Sigmoid colon (tissue), 7 donors: Measurements from ENCODE around the gene CASKIN2. TPM values are rescaled to one million over a fixed set of nuclear protein-coding genes. Genes with fewer than 3 reads are reported as not detected.

ENCODE experiments used
- DNase-seq: peaks from one replicate; pipeline ENCODE4 v3.0.0-alpha.2; 2019
- H3K27ac ChIP-seq, 4 donors: fragments of 200-600 bp; sonication (generic); one replicate each; pipeline ENCODE4 v1.5.1; 2016 to 2019; ENCODE audit warnings: mild to moderate bottlenecking in 1 of 4
- H3K27me3 ChIP-seq, 3 donors: fragments of 200-600 bp; sonication (generic); one replicate each; pipeline ENCODE4 v1.5.1; 2019; ENCODE audit warnings: mild to moderate bottlenecking in 1 of 3
- H3K36me3 ChIP-seq, 4 donors: fragments of 200-600 bp; sonication (generic); one replicate each; pipeline ENCODE4 v1.5.1; 2016 to 2019
- H3K4me1 ChIP-seq, 4 donors: fragments of 200-600 bp; sonication (generic); one replicate each; pipeline ENCODE4 v1.5.1; 2017 to 2019
- H3K4me3 ChIP-seq, 4 donors: fragments of 200-600 bp; sonication (generic); one replicate each; pipeline ENCODE4 v1.5.1; 2017 to 2019; ENCODE audit warnings: mild to moderate bottlenecking in 2 of 4, moderate library complexity in 1 of 4
- H3K9me3 ChIP-seq, 4 donors: fragments of 200-600 bp in 3 of 4; sonication (generic) in 3 of 4; one replicate each; pipeline versions ENCODE4 v1.5.1 to v1.6.1; 2013 to 2019
- EP300 ChIP-seq, 4 donors: sonication (generic); formaldehyde crosslinking; IDR thresholded peaks; one replicate each; pipeline ENCODE4 v1.6.1; 2017; ENCODE audit warnings: antibody characterized with exemption in 4 of 4
- POLR2A ChIP-seq, 2 donors: fragments of 450-650 bp; IDR thresholded peaks; one replicate each; pipeline ENCODE4 v1.6.1; 2016; ENCODE audit warnings: antibody characterized with exemption in 2 of 2, mild to moderate bottlenecking in 2 of 2, moderate library complexity in 2 of 2
- POLR2AphosphoS5 ChIP-seq, 4 donors: sonication (generic); formaldehyde crosslinking; IDR thresholded peaks; one replicate each; pipeline ENCODE4 v1.6.1; 2017; ENCODE audit warnings: antibody characterized with exemption in 4 of 4
- WGBS, 2 donors: extraction: QIAGEN DNeasy Blood & Tissue Kit; methylation state at CpG; one replicate each; pipeline ENCODE4 v1.1.7; 2013; 5-methylcytosine and 5-hydroxymethylcytosine counted together
- intact Hi-C: fragments of 100-400 bp; cut with DNase I; formaldehyde crosslinking; loops from one replicate; pipeline ENCODE4 v1.15.1; 2023
- polyA plus RNA-seq, 3 donors: library from polyadenylated mRNA; stranded (reverse); fragments of 200-250 nt; gene quantifications; one replicate each; pipeline ENCODE4 v1.2.3, GENCODE V29; 2013
- total RNA-seq, 4 donors: library from RNA; depleted of rRNA; stranded (reverse); fragments of >200 nt; gene quantifications; one replicate each; pipeline ENCODE4 v1.1.0, GENCODE V29; 2016
- TF ChIP-seq, protein P1 (sequence below), 4 experiments: fragments of 450-650 bp in 3 of 4; fragments of 200-600 bp in 1 of 4; IDR thresholded peaks; one replicate each; pipeline ENCODE4 v1.5.1; 2016 to 2019; ENCODE audit warnings: antibody characterized with exemption in 4 of 4, mild to moderate bottlenecking in 3 of 4, moderate library complexity in 2 of 4
- donor health status: healthy with polysubstance abuse.
- donor health status: Bipolar disorder and iron deficiency.
- donor health status: healthy.

Gene CASKIN2
- total RNA-seq (10 to 100 TPM in 3 of 4 donors, 1 to 10 TPM in 1; 10.0 to 14.7 (median 10.2) TPM), polyA plus RNA-seq (10 to 100 TPM in 1 of 3 donors, 1 to 10 TPM in 2; 4.8 to 12.9 (median 7.4) TPM)

DNA sequence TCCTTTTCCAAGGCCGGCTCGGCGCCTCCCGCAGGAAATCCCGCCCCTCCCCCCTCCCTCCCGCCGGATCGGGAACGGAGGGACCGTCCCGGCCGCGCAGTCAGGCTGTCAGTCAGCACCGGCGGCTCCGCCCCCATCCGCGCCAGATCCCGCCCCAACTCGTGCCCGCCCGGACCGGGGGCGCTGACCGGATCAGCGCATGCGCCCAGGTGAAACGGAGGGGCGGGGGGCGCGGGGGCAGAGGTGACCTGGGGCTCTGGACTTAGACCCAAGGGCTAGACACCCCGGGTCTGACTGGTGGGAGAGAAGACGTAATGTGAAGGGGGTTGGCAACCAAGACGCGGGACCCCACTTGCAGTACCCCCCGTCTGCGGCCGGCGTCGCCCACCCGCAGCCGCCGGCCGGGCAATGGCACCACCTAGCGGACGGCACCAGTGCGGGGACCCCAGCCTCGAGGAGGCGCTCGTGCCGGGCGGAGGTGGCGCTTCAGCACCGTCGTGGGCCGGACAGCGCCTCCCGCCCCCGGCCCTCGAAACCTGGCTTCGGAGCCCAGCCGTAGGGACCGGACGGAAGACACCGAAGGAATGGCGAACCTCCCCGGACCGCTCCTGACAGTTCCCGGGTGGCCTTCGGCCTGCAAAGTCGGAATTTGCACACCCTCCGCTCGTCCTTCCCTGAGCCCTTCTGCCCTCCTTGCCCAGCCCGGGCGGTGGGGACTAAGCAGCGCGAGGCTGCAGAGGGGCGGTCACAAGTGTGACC is at the start of gene CASKIN2:
TSS of gene CASKIN2 (minus strand) at position 42 of the 759 bp plus-strand sequence. CDS start 1,733 bp downstream, outside the sequence.
- Histone ChIP-seq H3K4me1 (peaks cover 5 to 64% (median 51%) of the 10 kb centered on the region in 4 donors), H3K27me3 (no peaks in the 10 kb centered on the region), H3K4me3 (peak within 1 kb of the TSS; percentile 73 to 96 (median 89)), H3K36me3 (peaks cover 0 to 12% (median 0%) of the 10 kb centered on the region in 4 donors), H3K9me3 (no peaks in the 10 kb centered on the region), H3K27ac (peak within 1 kb of the TSS; percentile 85 to 91 (median 90))
- intact Hi-C loops: loop anchor here (1.0 to 5.0 kb wide), 7 partner anchors 59 to 243 kb away; partner anchors contain the start of genes MIF4GD, SLC25A19 and TMEM94
- TF ChIP-seq, protein P1, sequence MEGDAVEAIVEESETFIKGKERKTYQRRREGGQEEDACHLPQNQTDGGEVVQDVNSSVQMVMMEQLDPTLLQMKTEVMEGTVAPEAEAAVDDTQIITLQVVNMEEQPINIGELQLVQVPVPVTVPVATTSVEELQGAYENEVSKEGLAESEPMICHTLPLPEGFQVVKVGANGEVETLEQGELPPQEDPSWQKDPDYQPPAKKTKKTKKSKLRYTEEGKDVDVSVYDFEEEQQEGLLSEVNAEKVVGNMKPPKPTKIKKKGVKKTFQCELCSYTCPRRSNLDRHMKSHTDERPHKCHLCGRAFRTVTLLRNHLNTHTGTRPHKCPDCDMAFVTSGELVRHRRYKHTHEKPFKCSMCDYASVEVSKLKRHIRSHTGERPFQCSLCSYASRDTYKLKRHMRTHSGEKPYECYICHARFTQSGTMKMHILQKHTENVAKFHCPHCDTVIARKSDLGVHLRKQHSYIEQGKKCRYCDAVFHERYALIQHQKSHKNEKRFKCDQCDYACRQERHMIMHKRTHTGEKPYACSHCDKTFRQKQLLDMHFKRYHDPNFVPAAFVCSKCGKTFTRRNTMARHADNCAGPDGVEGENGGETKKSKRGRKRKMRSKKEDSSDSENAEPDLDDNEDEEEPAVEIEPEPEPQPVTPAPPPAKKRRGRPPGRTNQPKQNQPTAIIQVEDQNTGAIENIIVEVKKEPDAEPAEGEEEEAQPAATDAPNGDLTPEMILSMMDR (IDR thresholded peaks at IDR 0.05): peak; percentile 96 to 99 (median 98)
- no peak for TF ChIP-seq EP300 (IDR thresholded peaks at IDR 0.05)
- no peak for TF ChIP-seq POLR2A (IDR thresholded peaks at IDR 0.05)
- TF ChIP-seq POLR2AphosphoS5 (IDR thresholded peaks at IDR 0.05): no peak
- WGBS, 2 donors: 0 to 1% methylated on average over 78 of the region's 78 CpGs
- peak; percentile 98 for DNase-seq

GRCh38 chr17:75565066-75565465 is 49.7 kb upstream of the CASKIN2 start:
- DNase-seq: no peak
- TF ChIP-seq POLR2AphosphoS5 (IDR thresholded peaks at IDR 0.05) (no peak), POLR2A (IDR thresholded peaks at IDR 0.05) (no peak), EP300 (IDR thresholded peaks at IDR 0.05) (no peak)
- TF ChIP-seq, protein P1 (IDR thresholded peaks at IDR 0.05): no peak
- no peaks in the 10 kb centered on the region for H3K36me3 ChIP-seq
- no peaks in the 10 kb centered on the region for H3K9me3 ChIP-seq
- 74 to 77% methylated on average over 7 of the region's 7 CpGs for WGBS, 2 donors
- intact Hi-C loops: no loop called here
- H3K27me3 ChIP-seq: no peaks in the 10 kb centered on the region
- H3K27ac ChIP-seq: no peak overlapping the region
- H3K4me1 ChIP-seq: no peaks in the 10 kb centered on the region
- no peak overlapping the region for H3K4me3 ChIP-seq

DNA sequence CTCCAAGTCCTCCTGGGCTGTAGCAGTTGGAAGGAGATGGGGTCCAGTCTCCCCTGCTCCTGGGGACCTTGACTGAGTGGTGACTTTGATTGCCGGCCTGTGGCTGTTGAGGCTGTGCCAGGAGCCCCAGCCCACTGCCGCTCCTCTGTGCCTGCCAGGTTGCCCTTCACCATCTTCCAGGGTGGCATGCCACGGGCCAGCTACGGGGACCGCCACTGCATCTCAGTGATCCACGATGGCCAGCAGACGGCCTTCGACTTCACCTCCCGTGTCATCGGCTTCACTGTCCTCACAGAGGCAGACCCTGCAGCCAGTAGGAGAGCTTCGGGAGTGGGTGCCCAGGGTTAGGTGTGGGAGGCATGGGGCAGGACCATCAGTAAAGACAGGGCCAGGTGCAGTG is 48.9 kb upstream of the CASKIN2 start:
- TF ChIP-seq POLR2AphosphoS5 (IDR thresholded peaks at IDR 0.05): no peak
- TF ChIP-seq POLR2A (IDR thresholded peaks at IDR 0.05): no peak
- TF ChIP-seq, protein P1 (IDR thresholded peaks at IDR 0.05): no peak
- no peak for TF ChIP-seq EP300 (IDR thresholded peaks at IDR 0.05)
- Histone ChIP-seq H3K27ac (no peak overlapping the region), H3K27me3 (no peaks in the 10 kb centered on the region), H3K4me3 (no peak overlapping the region), H3K36me3 (no peaks in the 10 kb centered on the region), H3K4me1 (no peaks in the 10 kb centered on the region), H3K9me3 (no peaks in the 10 kb centered on the region)
- intact Hi-C loops: no loop called here
- 95 to 96% methylated on average over 11 of the region's 11 CpGs for WGBS, 2 donors
- no peak for DNase-seq

DNA sequence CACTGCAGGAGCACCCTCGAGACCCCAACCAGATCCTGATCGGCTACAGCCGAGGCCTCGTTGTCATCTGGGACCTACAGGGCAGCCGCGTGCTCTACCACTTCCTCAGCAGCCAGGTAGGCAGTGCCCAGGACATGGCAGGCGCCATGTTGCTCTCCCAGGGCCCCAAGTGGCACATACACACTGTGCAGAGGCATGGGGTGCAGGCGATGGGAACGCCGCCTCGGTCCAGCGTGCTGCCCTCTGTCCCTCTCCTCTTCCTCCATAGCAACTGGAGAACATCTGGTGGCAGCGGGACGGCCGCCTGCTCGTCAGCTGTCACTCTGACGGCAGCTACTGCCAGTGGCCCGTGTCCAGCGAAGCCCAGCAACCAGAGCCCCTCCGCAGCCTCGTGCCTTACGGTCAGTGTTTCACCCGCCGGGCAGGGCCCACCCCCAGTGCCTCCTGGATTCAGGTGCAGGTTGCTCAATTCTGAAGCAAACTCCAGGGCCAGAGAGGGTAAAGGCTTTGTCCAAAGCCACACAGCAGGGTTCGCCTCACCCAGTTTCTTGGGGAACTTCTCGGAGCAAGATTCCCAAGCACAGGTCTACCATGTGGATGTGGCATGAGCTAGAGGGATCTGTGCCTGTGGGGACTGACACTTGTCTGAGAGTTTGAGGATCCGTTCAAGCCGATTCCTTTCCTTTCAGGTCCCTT is 47.9 kb upstream of the CASKIN2 start:
- 90 to 94% methylated on average over 28 of the region's 28 CpGs for WGBS, 2 donors
- TF ChIP-seq POLR2AphosphoS5 (IDR thresholded peaks at IDR 0.05) (no peak), EP300 (IDR thresholded peaks at IDR 0.05) (no peak), POLR2A (IDR thresholded peaks at IDR 0.05) (no peak)
- TF ChIP-seq, protein P1 (IDR thresholded peaks at IDR 0.05): no peak
- no peak for DNase-seq
- no peak overlapping the region for H3K4me3 ChIP-seq
- H3K36me3 ChIP-seq: no peaks in the 10 kb centered on the region
- H3K9me3 ChIP-seq: no peaks in the 10 kb centered on the region
- H3K27me3 ChIP-seq: no peaks in the 10 kb centered on the region
- H3K27ac ChIP-seq: no peak overlapping the region
- intact Hi-C loops: no loop called here
- no peaks in the 10 kb centered on the region for H3K4me1 ChIP-seq
